ENCODE measurements around the gene RAB40C.

- TF ChIP-seq CTCF (IDR thresholded peaks at IDR 0.05) (no peak), POLR2A (IDR thresholded peaks at IDR 0.05) (no peak)
Observed at GRCh38 chr16:617855-618254, 28.0 kb downstream of the RAB40C start.
